GM12878 (cell line): ENCODE measurements around the gene GNB5. TPM values are rescaled to one million over a fixed set of nuclear protein-coding genes. Genes with fewer than 3 reads are reported as not detected.
A peak's percentile ranks its signal among the peaks of the same experiment; 100 is the strongest.

ENCODE experiments used
- ATAC-seq: fragments of 200-7000 bp; cut with Tn5 transposase; 3 replicates; pipeline ENCODE4 v1.9.1; 2020; ENCODE audit warnings: mild to moderate bottlenecking, moderate library complexity
- BruUV-seq: library from RNA; stranded (reverse); fragments of 400-500 nt; replicated peaks from 2 replicates; lab custom pipeline; 2021; lab: Mats Ljungman, UMichigan
- CTCF ChIA-PET: fragments of 300-600 bp; sonication (Branson Sonifier 250); formaldehyde crosslinking; extraction: SDS; loops from one replicate; lab custom pipeline; 2021; ENCODE audit warnings: inconsistent platforms; lab: Yijun Ruan, JAX
- POLR2A ChIA-PET: fragments of 350-600 bp; formaldehyde crosslinking; extraction: SDS; loops from one replicate; lab custom pipeline; 2021; ENCODE audit warnings: inconsistent platforms; lab: Charles Lee
- RAD21 ChIA-PET: fragments of 300-600 bp; sonication (Branson Sonifier 250); formaldehyde crosslinking; loops from one replicate; lab custom pipeline; 2023; ENCODE audit warnings: antibody characterized with exemption; ENCODE audit not compliant: unreplicated experiment; lab: Charles Lee
- SMC1A ChIA-PET: fragments of 300-600 bp; sonication (Branson Sonifier 250); formaldehyde crosslinking; loops from one replicate; lab custom pipeline; 2023; ENCODE audit not compliant: unreplicated experiment, uncharacterized antibody; lab: Charles Lee
- DNase-seq: peaks from one replicate; pipeline ENCODE4 v3.0.0-alpha.2; 2011; ENCODE audit warnings: low read depth, low spot score
- FAIRE-seq: peaks from 3 replicates; lab custom pipeline; 2011; peaks lifted over from hg19 to GRCh38; lab: Jason Lieb, UNC
- H2AFZ ChIP-seq: 2 replicates; pipeline ENCODE4 v1.6.0; 2011; ENCODE audit warnings: low read depth, low read length, control low read depth; ENCODE audit not compliant: control insufficient read depth
- H3K27ac ChIP-seq: 2 replicates; pipeline ENCODE4 v1.5.1; 2011; ENCODE audit warnings: control low read depth; ENCODE audit not compliant: control insufficient read depth, insufficient read depth
- H3K27me3 ChIP-seq, 2 experiments: replicated peaks in 1 of 2; 2 replicates each; pipeline versions ENCODE4 v1.6.0 to v1.6.1; 2011; ENCODE audit warnings: low read length in 1 of 2; ENCODE audit not compliant: control insufficient read depth in 2 of 2, insufficient read depth in 2 of 2
- H3K36me3 ChIP-seq, 2 experiments: 2 replicates each; pipeline ENCODE4 v1.5.1; 2011; ENCODE audit warnings: low read length in 1 of 2; ENCODE audit not compliant: control insufficient read depth in 2 of 2, insufficient read depth in 2 of 2
- H3K4me1 ChIP-seq: 2 replicates; pipeline ENCODE4 v1.6.1; 2011; ENCODE audit warnings: mild to moderate bottlenecking, low read length, moderate library complexity, mixed read lengths; ENCODE audit not compliant: control insufficient read depth, insufficient read depth
- H3K4me2 ChIP-seq: 2 replicates; pipeline ENCODE4 v1.6.0; 2011; ENCODE audit warnings: control low read depth; ENCODE audit not compliant: control insufficient read depth, insufficient read depth
- H3K4me3 ChIP-seq: fragments of 200-600 bp; sonication (generic); 2 replicates; pipeline ENCODE4 v1.5.1; 2016
- H3K79me2 ChIP-seq: 2 replicates; pipeline ENCODE4 v1.6.0; 2011; ENCODE audit warnings: low read length; ENCODE audit not compliant: control insufficient read depth, insufficient read depth
- H3K9ac ChIP-seq: 2 replicates; pipeline ENCODE4 v1.8.0; 2011; ENCODE audit warnings: low read length, control low read depth, mixed read lengths; ENCODE audit not compliant: control insufficient read depth, insufficient read depth
- H3K9me3 ChIP-seq: replicated peaks from 3 replicates; pipeline ENCODE4 v1.5.1; 2011; ENCODE audit warnings: mild to moderate bottlenecking, low read length; ENCODE audit not compliant: control insufficient read depth, insufficient read depth
- H4K20me1 ChIP-seq: 2 replicates; pipeline ENCODE4 v1.6.0; 2011; ENCODE audit not compliant: control insufficient read depth, insufficient read depth
- CHD2 ChIP-seq: IDR thresholded peaks from 2 replicates; pipeline ENCODE4 v1.6.1; 2011; ENCODE audit warnings: low read depth, low read length, improper control_type of control experiment, borderline replicate concordance
- MXI1 ChIP-seq: fragments of 150-350 bp; IDR thresholded peaks from 2 replicates; pipeline ENCODE4 v1.6.1; 2011; ENCODE audit warnings: low read depth, mild to moderate bottlenecking, inconsistent platforms, low read length, improper control_type of control experiment
- POLR2AphosphoS5 ChIP-seq: IDR thresholded peaks from 2 replicates; pipeline ENCODE4 v1.6.1; 2011; ENCODE audit warnings: mild to moderate bottlenecking, low read length, inconsistent platforms
- RELA ChIP-seq: fragments of 450-650 bp; IDR thresholded peaks from 2 replicates; pipeline ENCODE4 v1.8.0; 2014; ENCODE audit warnings: borderline replicate concordance; ENCODE audit not compliant: partially characterized antibody
- STAT1 ChIP-seq: fragments of 450-650 bp; conservative IDR thresholded peaks from 2 replicates; pipeline ENCODE4 v1.6.1; 2014; ENCODE audit warnings: antibody characterized with exemption, mild to moderate bottlenecking
- TCF7 ChIP-seq: IDR thresholded peaks from 2 replicates; pipeline ENCODE4 v1.6.1; 2014; ENCODE audit warnings: antibody characterized with exemption, borderline replicate concordance
- ZBED1 ChIP-seq: IDR thresholded peaks from 2 replicates; pipeline ENCODE4 v1.6.1; 2016; ENCODE audit warnings: borderline replicate concordance
- ZBTB11 ChIP-seq: fragments of 450-650 bp; formaldehyde crosslinking; IDR thresholded peaks from 2 replicates; pipeline ENCODE4 v1.5.0; 2022; ENCODE audit warnings: mild to moderate bottlenecking, missing genetic modification characterization
- WGBS: methylation state at CpG from one replicate; pipeline ENCODE4 v1.1.6; 2016; ENCODE audit warnings: low lambda C conversion rate; ENCODE audit not compliant: insufficient replicate concordance, insufficient coverage; ENCODE audit errors: missing lambda C conversion rate; 5-methylcytosine and 5-hydroxymethylcytosine counted together
- in situ Hi-C: fragments of 300-500 bp; cut with MboI; formaldehyde crosslinking; loops from 9 replicates; pipeline ENCODE4 v1.14.3; 2018; ENCODE audit warnings: mixed read lengths
- intact Hi-C: fragments of 100-400 bp; cut with micrococcal nuclease; formaldehyde crosslinking; loops from one replicate; pipeline ENCODE4 v1.14.2; 2022; ENCODE audit not compliant: unreplicated experiment
- polyA plus RNA-seq, 11 experiments: library from polyadenylated mRNA; depleted of rRNA in 4 of 11; unstranded in 6 of 11; stranded (reverse) in 5 of 11; fragments of >200 nt; fragmentation: Nextera tagmentation in 4 of 11; fragmentation: Illumina TruSeq in 1 of 11; extraction: Ambion mirVana in 4 of 11; extraction: Trizol in 1 of 11; gene quantifications; 1 replicate in 1 of 11; 2 replicates in 10 of 11; pipeline versions ENCODE4 v1.2.1 to v1.2.3, GENCODE V29; 2011 to 2016; ENCODE audit warnings: inconsistent platforms in 2 of 11, missing spikeins in 2 of 11, low read depth in 1 of 11
- total RNA-seq, 4 experiments: library from RNA; depleted of rRNA in 3 of 4; stranded (reverse); fragments of >200 nt in 3 of 4; fragmentation: Illumina TruSeq in 1 of 4; extraction: Trizol in 1 of 4; gene quantifications; 2 replicates each; pipeline versions ENCODE4 v1.2.1 to v1.2.3, GENCODE V29; 2013 to 2021
- TF ChIP-seq, protein P1 (sequence below): IDR thresholded peaks from 2 replicates; pipeline ENCODE4 v1.6.1; 2011; ENCODE audit warnings: borderline replicate concordance, low read depth, mild to moderate bottlenecking, moderate library complexity, low read length; ENCODE audit not compliant: insufficient read depth, poor library complexity, severe bottlenecking

GNB5 gene
- total and polyA plus RNA-seq, 10 of the 15 experiments (the other 5 are each of a cell fraction or from before 2014, with no cell fraction given), result 2.4 to 25.9 (median 15.2) TPM

GRCh38 chr15:52067545-52067926 lies 123.7 kb downstream of the GNB5 start (continued):
- TF ChIP-seq ZBTB11 (CRISPR knock-in tag) (no peak), STAT1 (no peak), TCF7 (no peak), MXI1 (no peak), CHD2 (no peak)

GRCh38 chr15:52066842-52067544 lies 124.2 kb downstream of the GNB5 start:
- no peaks in the 10 kb centered on the region for H3K27me3 ChIP-seq
- H3K4me3 ChIP-seq, result no peak overlapping the region
- CTCF ChIA-PET, result interaction anchor here (0.9 to 7.6 kb wide), 11 partner anchors 8 to 162 kb away, joined by 3 to 83 read pairs (median 5); no protein-coding TSS in a partner anchor
- peaks cover 6% of the 10 kb centered on the region for H3K4me1 ChIP-seq
- 82% methylated on average over 3 of the region's 3 CpGs for WGBS
- no peak overlapping the region for H2AFZ ChIP-seq
- TF ChIP-seq, protein P1, sequence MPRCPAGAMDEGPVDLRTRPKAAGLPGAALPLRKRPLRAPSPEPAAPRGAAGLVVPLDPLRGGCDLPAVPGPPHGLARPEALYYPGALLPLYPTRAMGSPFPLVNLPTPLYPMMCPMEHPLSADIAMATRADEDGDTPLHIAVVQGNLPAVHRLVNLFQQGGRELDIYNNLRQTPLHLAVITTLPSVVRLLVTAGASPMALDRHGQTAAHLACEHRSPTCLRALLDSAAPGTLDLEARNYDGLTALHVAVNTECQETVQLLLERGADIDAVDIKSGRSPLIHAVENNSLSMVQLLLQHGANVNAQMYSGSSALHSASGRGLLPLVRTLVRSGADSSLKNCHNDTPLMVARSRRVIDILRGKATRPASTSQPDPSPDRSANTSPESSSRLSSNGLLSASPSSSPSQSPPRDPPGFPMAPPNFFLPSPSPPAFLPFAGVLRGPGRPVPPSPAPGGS, result peak; percentile 11
- TF ChIP-seq ZBED1 (no peak), POLR2AphosphoS5 (0 out of 2 replicates have a peak, but pooled peaks have one; percentile 33), RELA (no peak)
- TF ChIP-seq, all 136 proteins: peak for 2
- in situ Hi-C loops (no loop called here), intact Hi-C loops (no loop called here)
- H3K9ac ChIP-seq, result no peak overlapping the region
- no TSS peak for BruUV-seq
- H3K4me2 ChIP-seq, result 0 out of 2 replicates have a peak overlapping the region, but pooled peaks have one; percentile 7
- RAD21 ChIA-PET, result interaction anchor here (0.7 to 2.3 kb wide), 7 partner anchors 14 to 82 kb away, joined by 3 to 7 read pairs (median 4); no protein-coding TSS in a partner anchor
- H3K27ac ChIP-seq, result peak overlapping the region; percentile 46; the same call in 1 of the 2 replicates
- DNase-seq (no peak), ATAC-seq (peak; percentile 75), FAIRE-seq (no peak)
- SMC1A ChIA-PET, result interaction anchor here (0.6 to 5.2 kb wide), 22 partner anchors 8 to 497 kb away, joined by 3 to 70 read pairs (median 4); partner anchors contain the start of gene LEO1
- no peaks in the 10 kb centered on the region; the same call in 1 of the 2 replicates for H3K79me2 ChIP-seq
- no peaks in the 10 kb centered on the region for H3K9me3 ChIP-seq
- H3K36me3 ChIP-seq, result peaks cover 0 to 17% of the 10 kb centered on the region in 2 experiments; a peak in 2 of 4 replicates
- H4K20me1 ChIP-seq, result no peaks in the 10 kb centered on the region
- POLR2A ChIA-PET, result interaction anchor here (0.8 to 1.9 kb wide), 6 partner anchors 10 to 72 kb away, joined by 3 to 5 read pairs (median 3); no protein-coding TSS in a partner anchor
